HCT116 (cell line): Measurements from ENCODE around the gene SPON1. TPM values are rescaled to one million over a fixed set of nuclear protein-coding genes. Genes with fewer than 3 reads are reported as not detected.

Experiments used
- ATAC-seq: fragments of 200-7000 bp; cut with Tn5 transposase; 2 replicates; pipeline ENCODE4 v1.9.1; 2020; ENCODE audit warnings: mild to moderate bottlenecking, moderate library complexity
- BruUV-seq: library from RNA; stranded (reverse); fragments of 400-500 nt; replicated peaks from 2 replicates; lab custom pipeline; 2021; lab: Mats Ljungman, UMichigan
- CTCF ChIA-PET: fragments of 300-600 bp; sonication (Branson Sonifier 250); formaldehyde crosslinking; loops from one replicate; lab custom pipeline; 2021; ENCODE audit warnings: antibody characterized with exemption; lab: Charles Lee
- POLR2A ChIA-PET: fragments of 300-600, 350-600 bp; sonication (Branson Sonifier 250); formaldehyde crosslinking; loops from one replicate; lab custom pipeline; 2021; ENCODE audit warnings: antibody characterized with exemption; lab: Charles Lee
- RAD21 ChIA-PET, 2 experiments: fragments of 300-600 bp; sonication (Branson Sonifier 250); formaldehyde crosslinking; loops; one replicate each; lab custom pipeline; 2023; ENCODE audit warnings: low total read pairs in 2 of 2; ENCODE audit not compliant: uncharacterized antibody in 2 of 2, unreplicated experiment in 2 of 2, low non-redundant PET in 1 of 2; lab: Charles Lee
- DNase-seq: peaks from one replicate; pipeline ENCODE4 v3.0.0-alpha.2; 2010; ENCODE audit warnings: low read depth, low spot score
- H2AFZ ChIP-seq: fragments of 200-600 bp; shearing (Covaris generic), sonication (generic); 2 replicates; pipeline ENCODE4 v1.6.1; 2017; ENCODE audit warnings: low read depth, mixed run types, mixed read lengths, antibody characterized with exemption, low read length; ENCODE audit not compliant: poor library complexity, severe bottlenecking
- H3K27ac ChIP-seq: 2 replicates; pipeline ENCODE4 v1.5.1; 2012; ENCODE audit warnings: low read depth, low read length
- H3K27me3 ChIP-seq: fragments of 200-600 bp; sonication (generic); 2 replicates; pipeline ENCODE4 v1.6.1; 2016; ENCODE audit warnings: mixed run types, low read length, mixed read lengths; ENCODE audit not compliant: insufficient read depth
- H3K36me3 ChIP-seq, 2 experiments: fragments of 200-500 bp in 1 of 2; fragments of 200-600 bp in 1 of 2; sonication (Bioruptor generic) in 1 of 2; sonication (generic) in 1 of 2; 2 replicates each; pipeline versions ENCODE4 v1.5.1 to v1.6.1; 2014 to 2016; ENCODE audit warnings: low read length in 2 of 2, inconsistent platforms in 1 of 2, mixed read lengths in 1 of 2, mixed run types in 1 of 2; ENCODE audit not compliant: insufficient read depth in 2 of 2, control insufficient read depth in 1 of 2
- H3K4me1 ChIP-seq, 2 experiments: fragments of 200-600 bp in 1 of 2; sonication (generic) in 1 of 2; 2 replicates each; pipeline versions ENCODE4 v1.5.1 to v1.6.1; 2012 to 2017; ENCODE audit warnings: low read length in 2 of 2, inconsistent platforms in 1 of 2, mild to moderate bottlenecking in 1 of 2, mixed read lengths in 1 of 2, mixed run types in 1 of 2, moderate library complexity in 1 of 2; ENCODE audit not compliant: insufficient read depth in 2 of 2, control insufficient read depth in 1 of 2
- H3K4me2 ChIP-seq: fragments of 200-600 bp; sonication (generic); 2 replicates; pipeline ENCODE4 v1.6.1; 2017; ENCODE audit warnings: mixed run types, low read length, mixed read lengths
- H3K4me3 ChIP-seq, 2 experiments: fragments of 200-600 bp in 1 of 2; sonication (generic) in 1 of 2; replicated peaks in 1 of 2; 2 replicates each; pipeline ENCODE4 v1.5.1; 2011 to 2016; ENCODE audit warnings: low read length in 2 of 2, control low read depth in 1 of 2, low read depth in 1 of 2, mild to moderate bottlenecking in 1 of 2, mixed read lengths in 1 of 2, mixed run types in 1 of 2
- H3K79me2 ChIP-seq: fragments of 200-600 bp; sonication (generic); 2 replicates; pipeline ENCODE4 v1.6.1; 2017; ENCODE audit warnings: mild to moderate bottlenecking, mixed run types, low read length, moderate library complexity, mixed read lengths; ENCODE audit not compliant: insufficient read depth
- H3K9ac ChIP-seq: fragments of 200-600 bp; sonication (generic); 2 replicates; pipeline ENCODE4 v1.6.1; 2016; ENCODE audit warnings: low read length, mixed read lengths
- H3K9me2 ChIP-seq: fragments of 200-600 bp; sonication (generic), shearing (Covaris generic); 2 replicates; pipeline ENCODE4 v1.6.1; 2017; ENCODE audit warnings: mixed run types, mild to moderate bottlenecking, moderate library complexity; ENCODE audit not compliant: insufficient read depth
- H3K9me3 ChIP-seq, 2 experiments: fragments of 200-500 bp in 1 of 2; fragments of 200-600 bp in 1 of 2; sonication (Bioruptor generic) in 1 of 2; sonication (generic) in 1 of 2; 2 replicates each; pipeline ENCODE4 v1.6.1; 2014 to 2017; ENCODE audit warnings: low read length in 2 of 2, mixed read lengths in 2 of 2, inconsistent platforms in 1 of 2, low read depth in 1 of 2, mild to moderate bottlenecking in 1 of 2, mixed run types in 1 of 2, moderate library complexity in 1 of 2; ENCODE audit not compliant: control insufficient read depth in 1 of 2, insufficient read depth in 1 of 2
- H4K20me1 ChIP-seq: fragments of 200-600 bp; sonication (generic), shearing (Covaris generic); 2 replicates; pipeline ENCODE4 v1.6.1; 2017; ENCODE audit warnings: mixed run types, mild to moderate bottlenecking, moderate library complexity; ENCODE audit not compliant: insufficient read depth
- EZH2 ChIP-seq: fragments of 200-600 bp; sonication (generic); IDR thresholded peaks from 2 replicates; pipeline ENCODE4 v1.6.1; 2017; ENCODE audit warnings: antibody characterized with exemption, mixed run types
- EZH2phosphoT487 ChIP-seq: fragments of 200-600 bp; IDR thresholded peaks from 2 replicates; pipeline ENCODE4 v1.6.1; 2018; ENCODE audit warnings: antibody characterized with exemption, borderline replicate concordance
- POLR2A ChIP-seq: IDR thresholded peaks from 2 replicates; pipeline ENCODE4 v1.7.0; 2011; ENCODE audit warnings: borderline replicate concordance; ENCODE audit not compliant: insufficient read depth, insufficient read length; ENCODE audit errors: extremely low read depth
- POLR2AphosphoS5 ChIP-seq: IDR thresholded peaks from 2 replicates; pipeline ENCODE4 v1.6.1; 2011; ENCODE audit warnings: mild to moderate bottlenecking, low read depth, low read length, moderate library complexity
- SIN3A ChIP-seq: IDR thresholded peaks from 2 replicates; pipeline ENCODE4 v1.6.1; 2012; ENCODE audit warnings: low read depth
- intact Hi-C: fragments of 100-400 bp; cut with micrococcal nuclease; formaldehyde crosslinking; loops from 2 replicates; pipeline ENCODE4 v1.10.0; 2022
- total RNA-seq: library from RNA; stranded (reverse); gene quantifications from one replicate; pipeline ENCODE4 v1.2.1, GENCODE V29; 2021; ENCODE audit not compliant: unreplicated experiment
- TF ChIP-seq, protein P1 (sequence below), 3 experiments: fragments of 200-600 bp in 1 of 3; sonication (generic) in 1 of 3; IDR thresholded peaks in 2 of 3; conservative IDR thresholded peaks in 1 of 3; 2 replicates each; pipeline ENCODE4 v1.5.1; 2012 to 2017; ENCODE audit warnings: low read depth in 2 of 3, low read length in 2 of 3, antibody characterized with exemption in 1 of 3, borderline replicate concordance in 1 of 3, control low read depth in 1 of 3, mild to moderate bottlenecking in 1 of 3, mixed read lengths in 1 of 3, mixed run types in 1 of 3, moderate library complexity in 1 of 3; ENCODE audit not compliant: insufficient read depth in 1 of 3
- TF ChIP-seq, protein P2 (sequence below): IDR thresholded peaks from 2 replicates; pipeline ENCODE4 v1.6.1; 2012
- TF ChIP-seq, protein P3 (sequence below): IDR thresholded peaks from 2 replicates; pipeline ENCODE4 v1.6.1; 2012

Gene SPON1
- total RNA-seq, 1 experiment from 2014 or later: 0.17 TPM

DNA sequence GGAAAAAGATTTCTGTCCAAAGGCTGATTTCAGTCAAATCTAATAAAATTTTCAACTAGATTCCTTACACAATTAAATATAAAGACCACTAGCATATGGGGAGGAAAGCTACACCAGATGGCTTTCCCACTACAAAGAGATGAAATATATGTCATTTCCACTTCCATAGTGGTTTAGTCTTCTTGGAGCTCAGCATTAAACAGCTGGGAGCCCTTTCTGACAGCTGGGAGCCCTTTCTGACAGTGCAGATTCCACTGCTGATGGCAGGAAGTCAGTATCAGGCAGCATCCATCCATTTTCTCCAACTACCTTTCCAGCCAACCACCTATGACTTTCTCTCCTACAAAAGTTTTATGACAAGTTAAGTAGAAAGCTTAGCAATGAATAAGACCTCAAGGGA, 218.6 kb downstream of the SPON1 start:
- H3K9ac ChIP-seq: no peak overlapping the region
- RAD21 ChIA-PET: no interaction called here
- H3K36me3 ChIP-seq: no peaks in the 10 kb centered on the region
- H3K9me3 ChIP-seq: no peaks in the 10 kb centered on the region
- H3K79me2 ChIP-seq: no peaks in the 10 kb centered on the region
- no peak for DNase-seq
- no peak overlapping the region for H2AFZ ChIP-seq
- POLR2A ChIA-PET: no interaction called here
- H3K27ac ChIP-seq: no peak overlapping the region
- no peaks in the 10 kb centered on the region for H3K9me2 ChIP-seq
- intact Hi-C loops: no loop called here
- no peaks in the 10 kb centered on the region for H4K20me1 ChIP-seq
- H3K4me1 ChIP-seq: peaks cover 0 to 5% of the 10 kb centered on the region in 2 experiments; a peak in 1 of 4 replicates
- CTCF ChIA-PET: no interaction called here
- H3K27me3 ChIP-seq: no peaks in the 10 kb centered on the region
- no peak overlapping the region for H3K4me3 ChIP-seq
- no TSS peak for BruUV-seq
- no peak overlapping the region for H3K4me2 ChIP-seq
- no peak for ATAC-seq
- TF ChIP-seq EZH2: no peak
- no peak for TF ChIP-seq POLR2AphosphoS5
- TF ChIP-seq, protein P1, sequence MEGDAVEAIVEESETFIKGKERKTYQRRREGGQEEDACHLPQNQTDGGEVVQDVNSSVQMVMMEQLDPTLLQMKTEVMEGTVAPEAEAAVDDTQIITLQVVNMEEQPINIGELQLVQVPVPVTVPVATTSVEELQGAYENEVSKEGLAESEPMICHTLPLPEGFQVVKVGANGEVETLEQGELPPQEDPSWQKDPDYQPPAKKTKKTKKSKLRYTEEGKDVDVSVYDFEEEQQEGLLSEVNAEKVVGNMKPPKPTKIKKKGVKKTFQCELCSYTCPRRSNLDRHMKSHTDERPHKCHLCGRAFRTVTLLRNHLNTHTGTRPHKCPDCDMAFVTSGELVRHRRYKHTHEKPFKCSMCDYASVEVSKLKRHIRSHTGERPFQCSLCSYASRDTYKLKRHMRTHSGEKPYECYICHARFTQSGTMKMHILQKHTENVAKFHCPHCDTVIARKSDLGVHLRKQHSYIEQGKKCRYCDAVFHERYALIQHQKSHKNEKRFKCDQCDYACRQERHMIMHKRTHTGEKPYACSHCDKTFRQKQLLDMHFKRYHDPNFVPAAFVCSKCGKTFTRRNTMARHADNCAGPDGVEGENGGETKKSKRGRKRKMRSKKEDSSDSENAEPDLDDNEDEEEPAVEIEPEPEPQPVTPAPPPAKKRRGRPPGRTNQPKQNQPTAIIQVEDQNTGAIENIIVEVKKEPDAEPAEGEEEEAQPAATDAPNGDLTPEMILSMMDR (IDR thresholded peaks at IDR 0.05 in 2 of 3, conservative IDR thresholded peaks at IDR 0.05 in 1 of 3; ENCODE audit: borderline replicate concordance in 1 of 3, insufficient read depth in 1 of 3, low read depth in 2 of 3, low read length in 2 of 3): no peak
- TF ChIP-seq POLR2A: no peak
- TF ChIP-seq, protein P2, sequence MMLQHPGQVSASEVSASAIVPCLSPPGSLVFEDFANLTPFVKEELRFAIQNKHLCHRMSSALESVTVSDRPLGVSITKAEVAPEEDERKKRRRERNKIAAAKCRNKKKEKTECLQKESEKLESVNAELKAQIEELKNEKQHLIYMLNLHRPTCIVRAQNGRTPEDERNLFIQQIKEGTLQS: no peak
- TF ChIP-seq, protein P3, sequence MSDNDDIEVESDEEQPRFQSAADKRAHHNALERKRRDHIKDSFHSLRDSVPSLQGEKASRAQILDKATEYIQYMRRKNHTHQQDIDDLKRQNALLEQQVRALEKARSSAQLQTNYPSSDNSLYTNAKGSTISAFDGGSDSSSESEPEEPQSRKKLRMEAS: no peak
- no peak for TF ChIP-seq EZH2phosphoT487
- no peak for TF ChIP-seq SIN3A
